WTC11 (cell line): ENCODE results near the gene SLC6A9. TPM values are rescaled to one million over a fixed set of nuclear protein-coding genes. Genes with fewer than 3 reads are reported as not detected.

Experiments
- ATAC-seq: fragments of 200-7000 bp; cut with Tn5 transposase; 2 replicates; pipeline ENCODE4 v1.10.0; 2021; ENCODE audit warnings: mild to moderate bottlenecking, moderate library complexity
- CTCF ChIA-PET: fragments of 300-600 bp; sonication (Branson Sonifier 250); formaldehyde crosslinking; loops from one replicate; lab custom pipeline; 2021; ENCODE audit warnings: antibody characterized with exemption; lab: Charles Lee
- POLR2A ChIA-PET: fragments of 350-600 bp; sonication (Branson Sonifier 250); formaldehyde crosslinking; loops from one replicate; lab custom pipeline; 2021; ENCODE audit warnings: antibody characterized with exemption; lab: Charles Lee
- DNase-seq: peaks from one replicate; pipeline ENCODE4 v3.0.0; 2021; ENCODE audit warnings: low spot score
- H3K27ac Mint-ChIP-seq: 2 replicates; pipeline ENCODE4 v1.8.0; 2021; ENCODE audit warnings: mixed read lengths
- H3K27me3 Mint-ChIP-seq: 2 replicates; pipeline ENCODE4 v1.8.0; 2021; ENCODE audit warnings: low read depth, mild to moderate bottlenecking, moderate library complexity, mixed read lengths
- H3K36me3 Mint-ChIP-seq: 2 replicates; pipeline ENCODE4 v1.8.0; 2021; ENCODE audit warnings: mixed read lengths
- H3K4me1 Mint-ChIP-seq: 2 replicates; pipeline ENCODE4 v1.8.0; 2022; ENCODE audit warnings: mixed read lengths
- H3K4me3 Mint-ChIP-seq: 2 replicates; pipeline ENCODE4 v1.8.0; 2021; ENCODE audit warnings: mild to moderate bottlenecking, moderate library complexity, mixed read lengths
- H3K9me3 Mint-ChIP-seq: 2 replicates; pipeline ENCODE4 v1.8.0; 2021; ENCODE audit warnings: mixed read lengths
- CBFB ChIP-seq: sonication (generic); formaldehyde crosslinking; IDR thresholded peaks from 2 replicates; pipeline ENCODE4 v1.8.1; 2022; ENCODE audit warnings: mild to moderate bottlenecking, low read depth, missing genetic modification reagents
- CREM ChIP-seq: sonication (generic); formaldehyde crosslinking; IDR thresholded peaks from 2 replicates; pipeline ENCODE4 v1.8.1; 2022; ENCODE audit warnings: mild to moderate bottlenecking, missing genetic modification reagents, moderate library complexity
- EMX1 ChIP-seq: fragments of 250-450 bp; sonication (Bioruptor Pico); IDR thresholded peaks from 2 replicates; pipeline ENCODE4 v1.8.0; 2021; ENCODE audit warnings: mild to moderate bottlenecking
- ETV6 ChIP-seq: sonication (generic); formaldehyde crosslinking; IDR thresholded peaks from 2 replicates; pipeline ENCODE4 v1.8.1; 2022; ENCODE audit warnings: mild to moderate bottlenecking, missing genetic modification reagents
- JAZF1 ChIP-seq: fragments of 250-450 bp; sonication (Bioruptor Pico); IDR thresholded peaks from 2 replicates; pipeline ENCODE4 v1.9.0; 2021; ENCODE audit warnings: moderate library complexity, mild to moderate bottlenecking, inconsistent platforms
- MYBL2 ChIP-seq: sonication (generic); formaldehyde crosslinking; IDR thresholded peaks from 2 replicates; pipeline ENCODE4 v1.8.1; 2023; ENCODE audit warnings: mild to moderate bottlenecking, moderate library complexity, missing genetic modification reagents
- PRRX2 ChIP-seq: fragments of 250-450 bp; sonication (Bioruptor Pico); IDR thresholded peaks from 2 replicates; pipeline ENCODE4 v1.8.0; 2021; ENCODE audit warnings: mild to moderate bottlenecking
- RELA ChIP-seq: sonication (generic); formaldehyde crosslinking; IDR thresholded peaks from 2 replicates; pipeline ENCODE4 v1.8.1; 2022; ENCODE audit warnings: missing genetic modification reagents, mild to moderate bottlenecking, borderline replicate concordance
- SMAD3 ChIP-seq: sonication (generic); formaldehyde crosslinking; IDR thresholded peaks from 2 replicates; pipeline ENCODE4 v1.8.0; 2022; ENCODE audit warnings: missing genetic modification reagents, mild to moderate bottlenecking, borderline replicate concordance
- TP53 ChIP-seq: sonication (generic); formaldehyde crosslinking; IDR thresholded peaks from 2 replicates; pipeline ENCODE4 v1.8.1; 2023; ENCODE audit warnings: mild to moderate bottlenecking, missing genetic modification reagents
- ZNF138 ChIP-seq: sonication (generic); formaldehyde crosslinking; conservative IDR thresholded peaks from 2 replicates; pipeline ENCODE4 v1.8.1; 2022; ENCODE audit warnings: mild to moderate bottlenecking, moderate library complexity, missing genetic modification reagents
- ZNF232 ChIP-seq: sonication (generic); formaldehyde crosslinking; IDR thresholded peaks from 2 replicates; pipeline ENCODE4 v1.8.0; 2022; ENCODE audit warnings: mild to moderate bottlenecking, missing genetic modification reagents
- ZNF263 ChIP-seq: sonication (generic); formaldehyde crosslinking; IDR thresholded peaks from 2 replicates; pipeline ENCODE4 v1.8.1; 2022; ENCODE audit warnings: low read depth, mild to moderate bottlenecking, moderate library complexity, missing genetic modification reagents
- total RNA-seq: library from RNA; stranded (reverse); gene quantifications from 3 replicates; pipeline ENCODE4 v1.2.3, GENCODE V29; 2021
- TF ChIP-seq, protein P1 (sequence below): sonication (generic); formaldehyde crosslinking; IDR thresholded peaks from 2 replicates; pipeline ENCODE4 v1.8.0; 2022; ENCODE audit warnings: mild to moderate bottlenecking, missing genetic modification reagents
- TF ChIP-seq, protein P2 (sequence below): sonication (generic); formaldehyde crosslinking; IDR thresholded peaks from 2 replicates; pipeline ENCODE4 v1.8.1; 2023; ENCODE audit warnings: mild to moderate bottlenecking, missing genetic modification reagents, moderate library complexity
- TF ChIP-seq, protein P3 (sequence below): fragments of 250-450 bp; sonication (Bioruptor Pico); IDR thresholded peaks from 2 replicates; pipeline ENCODE4 v2.1.2; 2022; ENCODE audit warnings: mild to moderate bottlenecking, moderate library complexity
- TF ChIP-seq, protein P4 (sequence below): sonication (generic); formaldehyde crosslinking; IDR thresholded peaks from 2 replicates; pipeline ENCODE4 v1.8.0; 2023; ENCODE audit warnings: missing genetic modification reagents, mild to moderate bottlenecking, borderline replicate concordance

The SLC6A9 gene
- total RNA-seq, 1 experiment from 2014 or later, result 14.4 TPM

DNA sequence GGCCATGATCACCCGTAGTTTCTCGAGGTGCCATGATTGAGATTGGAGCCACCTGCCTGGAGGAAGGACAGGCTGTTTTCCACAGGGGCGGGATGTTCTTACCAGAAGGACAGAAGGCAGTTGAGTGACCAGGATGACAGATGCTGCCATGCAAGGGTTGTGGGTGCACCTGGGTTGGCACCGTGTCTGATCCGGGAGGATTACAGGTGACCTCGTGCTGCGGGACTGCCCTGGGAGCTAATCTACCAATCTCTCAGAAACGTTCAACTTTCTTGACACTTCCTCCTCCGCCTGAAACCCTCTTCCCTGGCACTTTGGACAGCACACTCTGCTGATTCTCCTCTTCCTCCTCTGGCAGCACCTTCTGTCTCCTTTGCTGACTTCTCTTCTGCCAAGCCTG is 13.8 kb upstream of the SLC6A9 start (continued):
- TF ChIP-seq JAZF1, result no peak
- no peak for TF ChIP-seq ETV6 (CRISPR knock-in tag)
- no peak for TF ChIP-seq SMAD3
- no peak for TF ChIP-seq RELA (CRISPR knock-in tag)

DNA sequence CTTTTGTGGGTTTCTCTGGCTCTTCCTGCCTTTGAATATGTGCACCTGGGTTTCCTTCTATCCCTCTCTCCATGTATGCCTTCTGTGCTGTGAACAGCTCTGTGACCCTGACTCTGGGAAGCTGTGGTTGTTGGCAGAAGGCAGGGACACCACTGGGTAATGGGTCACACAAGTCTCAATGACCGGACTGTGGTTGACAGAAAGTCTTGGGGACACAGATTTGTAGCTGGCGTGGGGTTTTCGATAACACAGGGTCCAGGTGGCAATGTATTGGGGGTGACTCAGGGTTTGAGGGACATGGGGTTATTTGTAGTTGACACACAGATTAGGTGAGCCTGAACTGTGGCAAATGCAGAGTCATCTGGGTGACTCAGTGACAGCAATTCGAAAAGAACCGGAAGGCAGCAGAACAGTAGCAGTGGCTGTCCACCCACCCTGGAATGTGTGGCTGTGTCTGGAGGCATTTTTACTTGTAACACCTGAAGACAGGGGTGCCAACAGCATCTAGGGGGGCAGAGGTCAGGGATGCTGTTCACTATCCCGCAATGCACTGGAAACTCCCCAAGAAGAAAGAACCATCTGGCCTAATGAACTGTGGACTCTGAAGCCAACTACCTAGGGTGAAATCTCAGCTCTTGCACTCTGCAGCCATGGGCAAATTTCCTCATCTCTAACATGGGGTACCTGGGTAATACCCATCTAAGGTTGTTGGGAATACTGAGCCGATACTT is 13.0 kb upstream of the SLC6A9 start:
- ChIA-PET POLR2A (interaction anchor here (1.5 kb wide), 1 partner anchor 24 kb away, joined by 5 read pairs; no protein-coding TSS in a partner anchor), CTCF (interaction anchor here (0.5 to 6.8 kb wide), 6 partner anchors 9 to 281 kb away, joined by 3 to 84 read pairs (median 6); partner anchors contain the start of gene CCDC24)
- Mint-ChIP-seq H3K27ac (no peak overlapping the region), H3K36me3 (no peaks in the 10 kb centered on the region), H3K4me1 (no peaks in the 10 kb centered on the region), H3K4me3 (no peak overlapping the region), H3K27me3 (peaks cover 22% of the 10 kb centered on the region), H3K9me3 (no peaks in the 10 kb centered on the region)
- peak; percentile 2 for DNase-seq
- TF ChIP-seq, protein P1, sequence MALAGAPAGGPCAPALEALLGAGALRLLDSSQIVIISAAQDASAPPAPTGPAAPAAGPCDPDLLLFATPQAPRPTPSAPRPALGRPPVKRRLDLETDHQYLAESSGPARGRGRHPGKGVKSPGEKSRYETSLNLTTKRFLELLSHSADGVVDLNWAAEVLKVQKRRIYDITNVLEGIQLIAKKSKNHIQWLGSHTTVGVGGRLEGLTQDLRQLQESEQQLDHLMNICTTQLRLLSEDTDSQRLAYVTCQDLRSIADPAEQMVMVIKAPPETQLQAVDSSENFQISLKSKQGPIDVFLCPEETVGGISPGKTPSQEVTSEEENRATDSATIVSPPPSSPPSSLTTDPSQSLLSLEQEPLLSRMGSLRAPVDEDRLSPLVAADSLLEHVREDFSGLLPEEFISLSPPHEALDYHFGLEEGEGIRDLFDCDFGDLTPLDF, result no peak
- TF ChIP-seq ZNF232 (CRISPR knock-in tag) (no peak), CREM (CRISPR knock-in tag) (no peak), ZNF263 (CRISPR knock-in tag) (no peak), MYBL2 (CRISPR knock-in tag) (no peak)
- no peak for ATAC-seq

DNA sequence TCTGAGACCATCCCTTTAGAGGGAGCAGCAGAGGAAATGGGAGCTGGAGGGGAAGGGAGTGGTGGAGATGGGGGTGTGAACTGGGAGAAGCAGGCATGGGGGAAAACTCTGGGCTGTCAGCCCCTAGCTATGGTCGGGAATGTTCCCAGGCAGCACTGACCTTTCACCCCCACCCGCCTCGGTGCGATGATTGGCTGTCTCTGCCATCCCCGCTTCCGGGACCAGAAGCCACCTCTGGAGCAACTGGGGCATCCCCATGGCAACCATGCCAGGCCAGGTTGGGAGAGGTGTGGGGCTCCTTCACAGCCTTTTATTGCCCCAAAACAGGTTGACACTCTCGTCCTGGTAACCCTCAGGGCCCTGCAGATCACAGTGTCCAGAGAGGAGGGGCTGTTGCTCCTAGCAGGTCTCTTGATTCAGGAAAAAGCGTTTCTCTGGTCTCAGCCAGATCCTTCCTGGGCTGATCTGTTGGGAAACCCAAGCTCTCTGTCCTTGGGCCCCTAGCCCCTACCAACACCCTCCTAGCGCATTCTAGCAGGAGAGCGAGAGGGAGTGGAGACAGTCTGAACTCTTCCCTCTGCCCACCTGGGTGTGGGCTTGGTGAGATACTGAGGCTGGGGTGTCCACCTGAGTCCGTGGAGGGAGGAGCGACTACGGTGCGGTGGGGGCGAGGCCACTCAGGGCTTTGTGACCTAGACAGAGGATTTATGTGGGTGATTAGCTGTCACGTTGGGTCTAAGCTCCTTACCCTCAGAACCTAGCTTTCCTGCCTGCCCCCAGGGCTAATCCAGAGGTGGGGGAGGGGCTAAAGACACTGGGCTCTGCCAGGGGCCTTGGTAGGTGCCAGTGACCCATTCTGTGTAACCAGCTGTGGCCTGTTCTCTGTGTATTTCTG is 12.2 kb upstream of the SLC6A9 start:
- no peak overlapping the region for H3K4me3 Mint-ChIP-seq
- ChIA-PET CTCF (interaction anchor here (0.5 to 2.8 kb wide), 6 partner anchors 38 to 280 kb away, joined by 3 to 12 read pairs (median 4); partner anchors contain the start of gene CCDC24), POLR2A (interaction anchor here (1.5 kb wide), 1 partner anchor 23 kb away, joined by 5 read pairs; no protein-coding TSS in a partner anchor)
- no peaks in the 10 kb centered on the region for H3K36me3 Mint-ChIP-seq
- H3K27ac Mint-ChIP-seq, result no peak overlapping the region
- H3K4me1 Mint-ChIP-seq, result no peaks in the 10 kb centered on the region
- peaks cover 17% of the 10 kb centered on the region for H3K27me3 Mint-ChIP-seq
- TF ChIP-seq CBFB (CRISPR knock-in tag) (no peak), RELA (CRISPR knock-in tag) (no peak), ZNF263 (CRISPR knock-in tag) (no peak), TP53 (CRISPR knock-in tag) (no peak)
- TF ChIP-seq, protein P2, sequence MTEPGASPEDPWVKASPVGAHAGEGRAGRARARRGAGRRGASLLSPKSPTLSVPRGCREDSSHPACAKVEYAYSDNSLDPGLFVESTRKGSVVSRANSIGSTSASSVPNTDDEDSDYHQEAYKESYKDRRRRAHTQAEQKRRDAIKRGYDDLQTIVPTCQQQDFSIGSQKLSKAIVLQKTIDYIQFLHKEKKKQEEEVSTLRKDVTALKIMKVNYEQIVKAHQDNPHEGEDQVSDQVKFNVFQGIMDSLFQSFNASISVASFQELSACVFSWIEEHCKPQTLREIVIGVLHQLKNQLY (CRISPR knock-in tag), result no peak
- no peaks in the 10 kb centered on the region for H3K9me3 Mint-ChIP-seq
- ATAC-seq (no peak), DNase-seq (peak; percentile 12)

DNA sequence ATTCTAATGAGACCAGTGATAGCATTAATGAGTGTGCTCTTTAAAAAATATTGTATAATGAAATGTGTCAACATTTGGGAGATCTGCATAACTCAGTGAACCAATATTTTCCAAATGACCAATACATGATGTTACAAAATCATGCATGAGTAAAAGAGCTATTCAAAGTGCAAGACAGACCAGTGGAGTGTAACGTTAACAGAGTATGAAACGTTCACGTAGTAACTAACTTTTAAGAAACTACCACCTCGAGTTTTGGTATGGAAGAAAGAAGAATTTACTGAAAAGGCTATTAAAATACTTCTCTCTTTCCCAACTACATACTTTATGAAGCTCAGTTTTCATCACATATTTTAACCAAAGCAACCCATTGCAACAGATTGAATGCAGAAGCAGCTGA is 9.6 kb upstream of the SLC6A9 start:
- CTCF ChIA-PET, result interaction anchor here (0.5 to 0.9 kb wide), 2 partner anchors 35 to 321 kb away, joined by 3 to 4 read pairs; no protein-coding TSS in a partner anchor
- H3K4me3 Mint-ChIP-seq, result no peak overlapping the region
- TF ChIP-seq, protein P3, sequence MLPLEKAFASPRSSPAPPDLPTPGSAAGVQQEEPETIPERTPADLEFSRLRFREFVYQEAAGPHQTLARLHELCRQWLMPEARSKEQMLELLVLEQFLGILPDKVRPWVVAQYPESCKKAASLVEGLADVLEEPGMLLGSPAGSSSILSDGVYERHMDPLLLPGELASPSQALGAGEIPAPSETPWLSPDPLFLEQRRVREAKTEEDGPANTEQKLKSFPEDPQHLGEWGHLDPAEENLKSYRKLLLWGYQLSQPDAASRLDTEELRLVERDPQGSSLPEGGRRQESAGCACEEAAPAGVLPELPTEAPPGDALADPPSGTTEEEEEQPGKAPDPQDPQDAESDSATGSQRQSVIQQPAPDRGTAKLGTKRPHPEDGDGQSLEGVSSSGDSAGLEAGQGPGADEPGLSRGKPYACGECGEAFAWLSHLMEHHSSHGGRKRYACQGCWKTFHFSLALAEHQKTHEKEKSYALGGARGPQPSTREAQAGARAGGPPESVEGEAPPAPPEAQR, result no peak
- TF ChIP-seq PRRX2 (CRISPR knock-in tag), result no peak
- TF ChIP-seq, protein P4, sequence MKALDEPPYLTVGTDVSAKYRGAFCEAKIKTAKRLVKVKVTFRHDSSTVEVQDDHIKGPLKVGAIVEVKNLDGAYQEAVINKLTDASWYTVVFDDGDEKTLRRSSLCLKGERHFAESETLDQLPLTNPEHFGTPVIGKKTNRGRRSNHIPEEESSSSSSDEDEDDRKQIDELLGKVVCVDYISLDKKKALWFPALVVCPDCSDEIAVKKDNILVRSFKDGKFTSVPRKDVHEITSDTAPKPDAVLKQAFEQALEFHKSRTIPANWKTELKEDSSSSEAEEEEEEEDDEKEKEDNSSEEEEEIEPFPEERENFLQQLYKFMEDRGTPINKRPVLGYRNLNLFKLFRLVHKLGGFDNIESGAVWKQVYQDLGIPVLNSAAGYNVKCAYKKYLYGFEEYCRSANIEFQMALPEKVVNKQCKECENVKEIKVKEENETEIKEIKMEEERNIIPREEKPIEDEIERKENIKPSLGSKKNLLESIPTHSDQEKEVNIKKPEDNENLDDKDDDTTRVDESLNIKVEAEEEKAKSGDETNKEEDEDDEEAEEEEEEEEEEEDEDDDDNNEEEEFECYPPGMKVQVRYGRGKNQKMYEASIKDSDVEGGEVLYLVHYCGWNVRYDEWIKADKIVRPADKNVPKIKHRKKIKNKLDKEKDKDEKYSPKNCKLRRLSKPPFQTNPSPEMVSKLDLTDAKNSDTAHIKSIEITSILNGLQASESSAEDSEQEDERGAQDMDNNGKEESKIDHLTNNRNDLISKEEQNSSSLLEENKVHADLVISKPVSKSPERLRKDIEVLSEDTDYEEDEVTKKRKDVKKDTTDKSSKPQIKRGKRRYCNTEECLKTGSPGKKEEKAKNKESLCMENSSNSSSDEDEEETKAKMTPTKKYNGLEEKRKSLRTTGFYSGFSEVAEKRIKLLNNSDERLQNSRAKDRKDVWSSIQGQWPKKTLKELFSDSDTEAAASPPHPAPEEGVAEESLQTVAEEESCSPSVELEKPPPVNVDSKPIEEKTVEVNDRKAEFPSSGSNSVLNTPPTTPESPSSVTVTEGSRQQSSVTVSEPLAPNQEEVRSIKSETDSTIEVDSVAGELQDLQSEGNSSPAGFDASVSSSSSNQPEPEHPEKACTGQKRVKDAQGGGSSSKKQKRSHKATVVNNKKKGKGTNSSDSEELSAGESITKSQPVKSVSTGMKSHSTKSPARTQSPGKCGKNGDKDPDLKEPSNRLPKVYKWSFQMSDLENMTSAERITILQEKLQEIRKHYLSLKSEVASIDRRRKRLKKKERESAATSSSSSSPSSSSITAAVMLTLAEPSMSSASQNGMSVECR (CRISPR knock-in tag), result no peak
- no peak for TF ChIP-seq CBFB (CRISPR knock-in tag)
- TF ChIP-seq, protein P1, result no peak
- no peak for TF ChIP-seq EMX1
- TF ChIP-seq ZNF138 (CRISPR knock-in tag), result no peak
- TF ChIP-seq MYBL2 (CRISPR knock-in tag), result no peak

More for the DNA sequence above, 9.6 kb upstream of the SLC6A9 start:
- Mint-ChIP-seq H3K9me3 (no peaks in the 10 kb centered on the region), H3K4me1 (peaks cover 6% of the 10 kb centered on the region), H3K27ac (no peak overlapping the region), H3K36me3 (no peaks in the 10 kb centered on the region), H3K27me3 (peaks cover 17% of the 10 kb centered on the region)
- DNase-seq, result no peak
- no peak for ATAC-seq
- POLR2A ChIA-PET, result no interaction called here
